Stimulated activated CD4-positive, alpha-beta T cell treated with anti-CD3 and anti-CD28 coated beads, Interleukin-2, amount 100 ng/mL, for 24 hours (primary cell): ENCODE results near the gene ATG4B.

Experiments used
- DNase-seq, 2 donors: peaks; one replicate each; pipeline ENCODE4 v3.0.0-alpha.2; 2020

The ATG4B gene

GRCh38 chr2:241695651-241696050 lies 58.2 kb downstream of the ATG4B start:
- no peak for DNase-seq

GRCh38 chr2:241701149-241701398 lies 63.6 kb downstream of the ATG4B start:
- no peak for DNase-seq

- DNase-seq = peak; percentile 99
These were observed 64.1 kb downstream of the ATG4B start, which contains the start of gene ING5 for GRCh38 chr2:241701399-241702154. Gene ING5 (plus strand): TSS chr2:241702039. CDS start chr2:241702066, 27 bp downstream.

GRCh38 chr2:241702155-241703031 lies 64.9 kb downstream of the ATG4B start:
- peak; percentile 90 to 91 for DNase-seq

- no peak for DNase-seq
These were observed 65.6 kb downstream of the ATG4B start for GRCh38 chr2:241703032-241703604.

- DNase-seq = no peak
These were observed 69.0 kb downstream of the ATG4B start for GRCh38 chr2:241706537-241706936.

- DNase-seq = no peak
These were observed 71.4 kb downstream of the ATG4B start for GRCh38 chr2:241708879-241709278.

- DNase-seq = no peak
These were observed 81.6 kb downstream of the ATG4B start for GRCh38 chr2:241719093-241719492.

- DNase-seq = no peak
These were observed 82.6 kb downstream of the ATG4B start for GRCh38 chr2:241720099-241720498.

- no peak for DNase-seq
These were observed 83.1 kb downstream of the ATG4B start for GRCh38 chr2:241720560-241720959.

GRCh38 chr2:241721852-241722251 lies 84.4 kb downstream of the ATG4B start:
- DNase-seq = no peak

GRCh38 chr2:241722896-241723454 lies 85.5 kb downstream of the ATG4B start:
- DNase-seq = no peak
